ENCODE results near the gene OR7G3.

Gene OR7G3

DNA sequence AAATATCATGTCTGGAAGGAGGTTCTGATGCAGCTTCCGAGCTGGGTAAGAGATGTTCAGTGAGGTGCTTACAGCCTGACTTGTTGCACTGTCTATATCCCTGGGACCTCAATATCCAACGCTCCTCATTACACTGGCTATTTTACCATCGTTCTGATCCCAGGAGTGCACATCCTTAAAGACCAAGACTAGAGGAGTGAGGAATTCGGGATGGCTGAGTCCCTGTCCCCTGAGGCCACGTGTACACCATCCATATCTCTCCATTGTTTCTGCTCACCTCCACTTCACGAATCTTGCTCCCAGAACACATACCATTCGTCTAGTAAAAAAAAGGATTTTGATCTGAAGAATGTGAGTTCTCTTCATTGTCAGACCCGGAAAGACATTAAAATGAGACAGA lies 19.4 kb downstream of the OR7G3 start, which contains the start of gene OR7G2:
TSS of gene OR7G2 (minus strand) at position 101 of the 400 bp plus-strand sequence. CDS start 4,232 bp downstream, outside the sequence.
- DNase-seq (ENCODE audit: low read depth in 3 of 3): no peak

DNA sequence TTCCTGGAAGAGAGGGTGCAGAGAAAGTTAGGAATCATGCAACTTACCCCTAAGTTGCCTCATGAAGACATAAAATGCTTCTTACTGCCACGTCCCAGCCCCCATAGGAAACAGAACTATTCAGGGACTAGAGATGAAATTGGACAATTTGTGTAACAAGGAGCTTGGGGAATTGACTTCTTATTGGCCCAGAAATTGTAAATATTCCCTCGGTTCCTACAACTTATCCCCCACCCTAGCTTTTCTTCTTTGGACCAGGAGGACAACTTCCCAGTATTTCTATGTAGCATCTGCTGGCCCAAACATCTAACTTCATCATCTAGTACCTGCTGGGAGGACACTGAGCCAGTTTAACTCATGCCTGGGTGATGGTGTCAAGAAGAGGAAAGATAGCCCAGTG lies 40.0 kb downstream of the OR7G3 start, which contains the start of gene OR1M1:
TSS of gene OR1M1 (plus strand) at position 301 of the 400 bp plus-strand sequence. CDS start 6,184 bp downstream, outside the sequence.
- DNase-seq (ENCODE audit: low read depth in 3 of 3): no peak

DNA sequence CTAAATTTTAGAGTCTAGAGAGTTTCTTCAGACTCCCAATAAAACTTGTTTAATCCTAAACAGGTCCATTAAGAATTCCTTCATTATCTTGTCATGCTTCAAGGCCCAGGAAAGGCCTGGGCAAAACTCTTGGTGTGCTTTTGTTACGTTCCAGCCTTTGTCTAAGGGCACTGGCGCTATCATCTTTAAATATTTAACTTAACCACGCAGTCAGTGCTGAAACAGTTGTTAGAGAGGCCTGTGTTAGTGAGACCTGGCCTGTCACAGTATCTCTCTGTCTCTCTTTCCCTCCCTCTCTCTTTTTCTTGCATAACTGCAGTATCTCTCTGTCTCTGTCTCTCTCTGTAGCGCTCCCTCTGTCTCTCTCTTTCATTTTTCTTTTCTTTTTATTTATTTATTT lies 48.1 kb downstream of the OR7G3 start:
- DNase-seq (ENCODE audit: low read depth in 3 of 3): no peak

DNA sequence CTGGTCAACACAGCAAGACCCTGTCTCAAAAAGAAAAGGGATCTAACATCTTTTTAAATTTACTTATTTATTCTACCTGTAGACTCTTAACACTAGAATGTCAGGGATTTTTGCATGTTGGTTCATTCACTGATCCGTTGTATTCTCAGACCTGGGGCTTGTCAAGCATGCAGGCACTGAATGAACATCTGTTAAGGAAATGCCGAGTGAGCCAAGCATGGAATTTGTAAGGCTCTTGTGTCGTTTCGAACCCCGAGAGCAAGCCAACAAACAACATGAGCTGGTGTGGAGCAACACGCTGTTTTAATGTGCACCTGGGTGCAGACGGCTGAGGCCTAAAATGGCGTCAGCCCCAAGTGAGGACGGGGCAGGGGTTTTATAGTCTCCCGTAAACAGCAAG lies 49.8 kb downstream of the OR7G3 start:
- no peak for DNase-seq (ENCODE audit: low read depth in 3 of 3)

All from stimulated activated CD4-positive, alpha-beta T cell treated with anti-CD3 and anti-CD28 coated beads, TNF-alpha, amount 100 ng/mL, for 4 hours (primary cell).